Measurements from ENCODE around the gene CLDN16.

The CLDN16 gene

GRCh38 chr3:190436331-190436730, 48.4 kb downstream of the CLDN16 start:
- DNase-seq = no peak

GRCh38 chr3:190442240-190442639, 54.3 kb downstream of the CLDN16 start:
- no peak for DNase-seq

GRCh38 chr3:190443257-190443656, 55.3 kb downstream of the CLDN16 start:
- no peak for DNase-seq

- no peak for DNase-seq
These were observed 56.0 kb downstream of the CLDN16 start for GRCh38 chr3:190444006-190444405.

- no peak for DNase-seq
These were observed 56.7 kb downstream of the CLDN16 start for GRCh38 chr3:190444576-190445145.

- DNase-seq = no peak
These were observed 58.8 kb downstream of the CLDN16 start for GRCh38 chr3:190446573-190447279.

GRCh38 chr3:190448256-190448655, 60.3 kb downstream of the CLDN16 start:
- no peak for DNase-seq

- no peak for DNase-seq
These were observed 61.8 kb downstream of the CLDN16 start, which contains the start of gene TMEM207 for GRCh38 chr3:190449801-190450200. TMEM207 (minus strand) TSS chr3:190449901; CDS start chr3:190449809, 92 bp downstream.

GRCh38 chr3:190455828-190456227, 67.9 kb downstream of the CLDN16 start:
- DNase-seq = no peak

GRCh38 chr3:190456770-190457169, 68.8 kb downstream of the CLDN16 start:
- no peak for DNase-seq

- no peak for DNase-seq
These were observed 70.1 kb downstream of the CLDN16 start for GRCh38 chr3:190458040-190458439.

All from right kidney (tissue), 1 donor.